Measurements from ENCODE around the gene CBFA2T3.
"Not testable (repeated sequence)": the region's sequence is repeated elsewhere in the genome, so short reads cannot be mapped to it uniquely, and the experiment has no call there.

CBFA2T3 gene

DNA sequence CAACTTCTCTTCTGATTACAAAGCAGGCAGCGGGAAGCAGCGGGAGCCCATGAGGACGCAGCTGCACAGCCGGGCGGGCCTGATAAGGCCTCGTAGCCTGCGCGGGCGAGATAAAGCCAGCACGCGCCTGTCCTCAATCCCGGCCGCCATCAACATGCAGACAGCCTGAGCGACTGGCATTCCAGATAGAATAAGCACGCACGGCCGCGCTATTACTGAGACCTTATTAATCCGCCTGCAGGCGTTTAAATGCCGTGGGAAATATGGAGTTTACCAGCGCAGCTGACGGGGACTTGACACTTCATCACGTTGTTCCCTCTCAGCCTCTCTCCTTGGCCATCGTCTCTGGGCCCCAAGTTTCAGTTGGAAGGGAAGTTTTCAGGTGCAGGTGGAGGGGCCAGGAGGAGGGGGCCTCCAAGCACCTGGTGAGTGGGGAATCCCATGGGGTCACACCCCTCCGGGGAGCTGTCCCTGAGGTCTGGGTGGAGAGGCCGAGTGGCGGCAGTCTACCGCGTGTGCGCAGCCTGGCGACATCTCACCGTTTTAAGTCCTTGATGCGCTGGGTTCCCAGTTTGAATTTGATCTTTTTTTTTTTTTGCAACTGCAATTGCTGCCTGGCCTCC, 27.3 kb upstream of the CBFA2T3 start:
- TF ChIP-seq, protein P1, sequence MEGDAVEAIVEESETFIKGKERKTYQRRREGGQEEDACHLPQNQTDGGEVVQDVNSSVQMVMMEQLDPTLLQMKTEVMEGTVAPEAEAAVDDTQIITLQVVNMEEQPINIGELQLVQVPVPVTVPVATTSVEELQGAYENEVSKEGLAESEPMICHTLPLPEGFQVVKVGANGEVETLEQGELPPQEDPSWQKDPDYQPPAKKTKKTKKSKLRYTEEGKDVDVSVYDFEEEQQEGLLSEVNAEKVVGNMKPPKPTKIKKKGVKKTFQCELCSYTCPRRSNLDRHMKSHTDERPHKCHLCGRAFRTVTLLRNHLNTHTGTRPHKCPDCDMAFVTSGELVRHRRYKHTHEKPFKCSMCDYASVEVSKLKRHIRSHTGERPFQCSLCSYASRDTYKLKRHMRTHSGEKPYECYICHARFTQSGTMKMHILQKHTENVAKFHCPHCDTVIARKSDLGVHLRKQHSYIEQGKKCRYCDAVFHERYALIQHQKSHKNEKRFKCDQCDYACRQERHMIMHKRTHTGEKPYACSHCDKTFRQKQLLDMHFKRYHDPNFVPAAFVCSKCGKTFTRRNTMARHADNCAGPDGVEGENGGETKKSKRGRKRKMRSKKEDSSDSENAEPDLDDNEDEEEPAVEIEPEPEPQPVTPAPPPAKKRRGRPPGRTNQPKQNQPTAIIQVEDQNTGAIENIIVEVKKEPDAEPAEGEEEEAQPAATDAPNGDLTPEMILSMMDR (IDR thresholded peaks at IDR 0.05; ENCODE audit: low read depth, low read length), result no peak
- no peak for DNase-seq (ENCODE audit: extremely low read depth, low read depth)

DNA sequence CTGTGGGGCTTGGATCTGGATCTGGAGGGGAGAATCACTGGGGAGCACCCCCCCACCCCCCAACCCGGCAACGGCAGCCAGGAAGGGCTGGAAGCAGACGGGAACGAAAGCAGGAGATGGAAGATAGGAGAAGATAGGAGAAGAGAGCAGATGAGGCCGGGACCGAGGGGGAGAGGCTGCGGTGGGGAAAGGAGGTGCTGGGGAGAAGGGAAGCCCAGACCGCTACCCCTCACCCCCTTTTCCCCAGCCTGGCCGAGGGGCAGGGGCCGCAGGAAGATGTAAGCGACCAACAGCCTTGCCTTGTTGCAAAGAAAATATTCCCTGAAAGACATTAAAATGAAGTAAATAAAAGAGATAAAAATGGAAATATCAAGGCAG, 26.8 kb upstream of the CBFA2T3 start:
- TF ChIP-seq, protein P1 (IDR thresholded peaks at IDR 0.05; ENCODE audit: low read depth, low read length), result no peak
- no peak for DNase-seq (ENCODE audit: extremely low read depth, low read depth)

DNA sequence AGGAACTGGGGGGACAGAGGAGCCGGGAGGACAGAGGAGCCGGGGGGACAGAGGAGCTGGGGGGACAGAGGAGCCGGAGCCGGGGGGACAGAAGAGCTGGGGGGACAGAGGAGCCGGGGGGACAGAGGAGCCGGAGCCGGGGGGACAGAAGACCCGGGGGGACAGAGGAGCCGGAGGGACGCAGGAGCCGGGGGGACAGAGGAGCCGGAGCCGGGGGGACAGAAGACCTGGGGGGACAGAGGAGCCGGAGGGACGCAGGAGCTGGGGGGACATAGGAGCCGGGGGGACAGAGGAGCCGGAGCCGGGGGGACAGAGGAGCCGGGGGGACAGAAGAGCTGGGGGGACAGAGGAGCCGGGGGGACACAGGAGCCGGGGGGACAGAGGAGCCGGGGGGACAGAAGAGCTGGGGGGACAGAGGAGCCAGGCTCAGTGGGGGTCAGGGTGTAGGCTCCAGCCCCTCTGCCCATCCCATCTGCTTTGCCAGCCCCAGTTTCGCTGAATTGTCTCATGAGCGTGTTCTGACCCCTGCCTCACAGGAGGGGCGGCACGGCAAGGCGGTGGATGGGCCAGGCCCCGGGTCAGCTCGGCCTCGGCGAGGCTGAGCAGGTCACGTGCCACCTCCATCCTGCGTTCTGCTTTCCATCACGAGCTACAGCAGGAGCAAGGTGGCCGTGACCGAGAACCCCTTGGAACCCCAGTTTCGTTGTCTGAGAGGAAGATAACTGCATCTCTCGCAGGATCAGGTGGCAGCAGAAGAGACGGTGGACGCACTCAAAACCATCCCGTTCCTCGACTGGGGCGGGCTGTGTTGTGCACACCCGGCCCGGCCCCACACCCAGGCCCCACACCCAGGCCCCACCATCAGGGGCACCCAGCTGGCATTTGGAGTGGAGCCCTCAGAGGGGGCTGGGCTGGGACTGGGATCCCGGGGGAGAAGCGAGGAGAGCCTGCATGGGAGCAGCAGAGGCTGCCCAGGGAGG, 26.1 kb upstream of the CBFA2T3 start:
- TF ChIP-seq, protein P1 (IDR thresholded peaks at IDR 0.05; ENCODE audit: low read depth, low read length), result no peak
- no peak for DNase-seq (ENCODE audit: extremely low read depth, low read depth)

DNA sequence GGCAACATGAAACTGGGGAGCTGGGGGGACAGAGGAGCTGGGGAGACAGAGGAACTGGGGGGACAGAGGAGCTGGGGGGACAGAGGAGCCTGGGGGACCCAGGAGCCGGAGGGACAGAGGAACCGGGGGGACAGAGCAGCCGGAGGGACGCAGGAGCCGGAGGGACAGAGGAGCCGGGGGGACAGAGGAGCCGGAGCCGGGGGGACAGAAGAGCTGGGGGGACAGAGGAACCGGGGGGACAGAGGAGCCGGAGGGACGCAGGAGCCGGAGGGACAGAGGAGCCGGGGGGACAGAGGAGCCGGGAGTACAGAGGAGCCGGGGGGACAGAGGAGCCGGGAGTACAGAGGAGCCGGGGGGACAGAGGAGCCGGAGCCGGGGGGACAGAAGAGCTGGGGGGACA, 25.1 kb upstream of the CBFA2T3 start:
- DNase-seq (ENCODE audit: extremely low read depth, low read depth), result not testable (repeated sequence)

DNA sequence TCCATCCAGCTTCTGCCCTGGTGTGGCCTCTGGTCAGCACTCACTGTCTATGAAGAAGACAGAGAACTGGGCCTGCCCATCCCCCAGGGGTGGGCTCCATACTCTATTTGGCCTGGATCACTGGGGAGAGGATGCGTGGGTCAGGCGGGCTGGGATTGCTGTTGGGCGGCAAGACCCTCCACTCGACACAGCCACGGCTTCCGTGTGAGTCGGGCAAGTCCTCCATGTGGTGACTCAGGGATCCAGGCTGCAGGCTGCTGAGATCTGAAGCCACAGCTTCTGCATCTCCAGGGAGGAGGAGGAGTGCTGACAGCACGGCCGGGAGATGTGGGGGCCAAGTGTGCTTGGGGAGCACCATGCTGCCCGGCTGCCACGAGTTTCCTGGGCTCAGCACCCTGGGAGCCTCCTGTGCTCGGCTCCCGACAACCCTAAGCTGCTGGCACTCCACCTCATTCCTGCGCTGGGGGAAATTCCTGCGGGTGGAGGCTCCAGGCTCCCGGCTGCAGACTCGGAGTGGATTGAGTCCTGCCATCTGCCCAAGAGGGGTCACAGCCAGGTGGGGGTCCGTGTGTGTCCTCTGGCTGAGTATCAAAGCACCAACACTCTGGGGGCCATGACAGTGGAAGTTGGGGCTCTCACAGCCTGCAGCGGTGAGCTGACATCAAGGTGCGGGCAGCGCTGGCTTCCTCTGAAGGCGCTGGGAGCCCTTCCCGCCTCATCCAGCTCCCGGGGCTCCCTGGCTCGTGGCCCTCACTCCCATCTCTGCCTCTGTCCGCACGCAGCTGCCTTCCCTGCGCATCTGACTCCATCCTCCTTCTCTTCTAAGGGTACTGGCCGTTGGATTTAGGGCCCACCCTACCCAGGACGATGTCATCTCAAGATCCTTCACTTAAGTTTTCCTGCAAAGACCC, 24.4 kb upstream of the CBFA2T3 start:
- TF ChIP-seq, protein P1 (IDR thresholded peaks at IDR 0.05; ENCODE audit: low read depth, low read length), result no peak
- no peak for DNase-seq (ENCODE audit: extremely low read depth, low read depth)

DNA sequence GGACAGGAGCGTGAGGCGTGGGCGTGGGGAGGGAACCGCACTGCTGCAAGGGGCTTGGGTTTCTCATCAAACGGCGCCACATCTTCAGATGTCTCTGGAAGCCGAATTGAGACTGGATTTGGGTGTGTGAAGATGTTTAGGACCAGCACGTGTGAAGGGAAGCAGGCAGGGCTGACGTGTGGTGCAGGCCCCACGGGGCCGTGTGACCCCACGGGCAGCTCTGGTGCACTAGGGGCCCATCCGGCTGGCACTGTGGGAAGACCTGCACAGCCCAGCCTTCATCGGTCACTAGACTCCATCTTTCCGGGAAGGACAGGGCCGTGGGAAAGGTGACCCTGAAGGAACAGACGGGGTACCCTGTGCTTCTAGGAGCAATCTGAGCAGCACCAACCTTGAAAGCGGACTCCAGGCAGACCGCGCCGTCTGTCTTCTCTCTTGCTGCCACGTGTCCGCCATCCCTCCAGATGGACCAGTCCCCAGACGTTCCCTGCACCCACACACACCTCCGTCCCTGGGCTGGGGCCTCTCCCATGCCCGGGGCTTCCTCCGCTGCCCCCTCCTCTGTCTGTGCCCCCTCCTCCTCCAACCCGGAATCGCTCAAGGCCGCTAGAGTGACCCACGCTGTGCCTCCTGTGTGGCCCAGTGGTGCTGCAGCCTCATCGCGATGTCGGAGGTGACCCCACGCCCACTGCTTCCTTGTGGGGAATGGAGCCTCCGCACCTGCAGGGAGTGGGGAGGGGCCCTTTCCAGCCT, 23.4 kb upstream of the CBFA2T3 start:
- TF ChIP-seq, protein P1 (IDR thresholded peaks at IDR 0.05; ENCODE audit: low read depth, low read length), result no peak
- DNase-seq (ENCODE audit: extremely low read depth, low read depth), result no peak

Data from AG09319 (cell line).